H1 (cell line): ENCODE measurements around the gene SUSD1. TPM values are rescaled to one million over a fixed set of nuclear protein-coding genes. Genes with fewer than 3 reads are reported as not detected.

ENCODE experiments used
- BACH1 ChIP-seq: IDR thresholded peaks from 2 replicates; pipeline ENCODE4 v1.6.1; 2012; ENCODE audit warnings: low read length, improper control_type of control experiment
- EP300 ChIP-seq, 2 experiments: IDR thresholded peaks; 1 replicate in 1 of 2; 2 replicates in 1 of 2; pipeline ENCODE4 v1.6.1; 2011 to 2012; ENCODE audit warnings: low read depth in 2 of 2, low read length in 2 of 2, mild to moderate bottlenecking in 2 of 2, borderline replicate concordance in 1 of 2, inconsistent platforms in 1 of 2, moderate library complexity in 1 of 2
- RXRA ChIP-seq: IDR thresholded peaks from 2 replicates; pipeline ENCODE4 v1.6.1; 2011; ENCODE audit warnings: low read depth, mild to moderate bottlenecking, low read length, moderate library complexity; ENCODE audit not compliant: insufficient read depth
- SUZ12 ChIP-seq: fragments of 200-600 bp; sonication (generic); IDR thresholded peaks from 2 replicates; pipeline ENCODE4 v1.6.1; 2012; ENCODE audit warnings: mild to moderate bottlenecking, inconsistent platforms, low read length, moderate library complexity, mixed read lengths
- polyA plus RNA-seq, 7 experiments: library from polyadenylated mRNA; depleted of rRNA in 3 of 7; stranded (reverse) in 5 of 7; unstranded in 2 of 7; fragments of >200 nt in 5 of 7; fragments of 200-250 nt in 2 of 7; gene quantifications; 1 replicate in 5 of 7; 2 replicates in 1 of 7; 4 replicates in 1 of 7; pipeline versions ENCODE4 v1.2.1 to v1.2.3, GENCODE V29; 2011 to 2013; ENCODE audit warnings: missing spikeins in 2 of 7, mixed read lengths in 2 of 7
- total RNA-seq: library from RNA; stranded (reverse); fragmentation: NEBNext Ultra II Directional; extraction: Animal tissue kit (Norgen Biotek cat#: 25700); gene quantifications from 2 replicates; pipeline ENCODE4 v1.2.1, GENCODE V29; 2021
- TF ChIP-seq, protein P1 (sequence below): IDR thresholded peaks from 2 replicates; pipeline ENCODE4 v1.6.1; 2012; ENCODE audit warnings: inconsistent platforms

The SUSD1 gene
- total and polyA plus RNA-seq, 2 of the 8 experiments (the other 6 are each of a cell fraction or from before 2014, with no cell fraction given): 2.8 to 7.2 TPM

DNA sequence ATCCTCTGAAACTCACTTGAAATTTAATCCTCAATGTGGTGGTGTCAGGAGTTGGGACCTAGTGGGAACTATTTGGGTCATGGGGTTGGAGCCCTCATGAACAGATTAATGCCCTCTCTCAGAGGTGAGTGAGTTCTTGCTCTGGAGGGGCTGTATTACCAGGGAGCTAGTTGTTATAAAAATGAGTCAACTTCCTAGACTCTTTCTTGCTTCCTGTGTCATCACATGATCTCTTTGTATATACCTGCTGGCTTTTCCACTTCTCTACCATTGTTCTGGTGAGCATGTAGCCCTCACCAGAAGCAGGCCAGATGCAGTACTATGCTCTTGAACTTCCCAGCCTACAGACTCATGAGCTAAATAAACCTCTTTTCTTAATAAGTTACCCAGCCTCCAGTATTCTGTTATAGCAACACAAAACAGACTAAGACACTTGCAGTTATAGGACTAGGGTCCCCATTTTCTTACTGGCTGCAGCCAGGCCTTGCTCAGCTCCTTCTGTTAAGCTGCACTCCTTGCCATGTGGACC lies 127.5 kb downstream of the SUSD1 start (continued):
- TF ChIP-seq SUZ12 (no peak), EP300 (IDR thresholded peaks at IDR 0.05; ENCODE audit: borderline replicate concordance in 1 of 2, low read depth in 2 of 2, low read length in 2 of 2) (no peak), RXRA (no peak), BACH1 (no peak)
- TF ChIP-seq, protein P1, sequence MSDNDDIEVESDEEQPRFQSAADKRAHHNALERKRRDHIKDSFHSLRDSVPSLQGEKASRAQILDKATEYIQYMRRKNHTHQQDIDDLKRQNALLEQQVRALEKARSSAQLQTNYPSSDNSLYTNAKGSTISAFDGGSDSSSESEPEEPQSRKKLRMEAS: no peak
